CD4-positive, alpha-beta T cell (primary cell): ENCODE measurements around the gene RIPOR2. TPM values are rescaled to one million over a fixed set of nuclear protein-coding genes. Genes with fewer than 3 reads are reported as not detected.

Experiments used
- ATAC-seq: fragments of 200-7000 bp; cut with Tn5 transposase; one replicate; pipeline ENCODE4 v1.10.0; 2022; ENCODE audit warnings: mild to moderate bottlenecking; ENCODE audit not compliant: poor library complexity
- CTCF ChIA-PET: fragments of 350-600 bp; sonication (Branson Sonifier 250); formaldehyde crosslinking; loops from one replicate; lab custom pipeline; 2021; ENCODE audit warnings: antibody characterized with exemption, inconsistent platforms; lab: Charles Lee
- POLR2A ChIA-PET: fragments of 350-600 bp; sonication (Branson Sonifier 250); formaldehyde crosslinking; loops from one replicate; lab custom pipeline; 2021; ENCODE audit warnings: antibody characterized with exemption, inconsistent platforms; lab: Charles Lee
- DNase-seq, 14 experiments: peaks; one replicate each; pipeline ENCODE4 v3.0.0-alpha.2; 2013 to 2020; ENCODE audit warnings: mixed read lengths in 2 of 14
- H3K27ac ChIP-seq, 2 donors: one replicate each; pipeline versions ENCODE4 v1.5.1 to v1.7.0; 2013; ENCODE audit warnings: low read length in 2 of 2, low read depth in 1 of 2, mild to moderate bottlenecking in 1 of 2
- H3K27me3 ChIP-seq, 2 experiments: 1 replicate in 1 of 2; 2 replicates in 1 of 2; pipeline versions ENCODE4 v1.6.1 to v1.7.0; 2013; ENCODE audit warnings: low read length in 2 of 2, control low read depth in 1 of 2, mild to moderate bottlenecking in 1 of 2, moderate library complexity in 1 of 2; ENCODE audit not compliant: insufficient read depth in 2 of 2, control insufficient read depth in 1 of 2
- H3K36me3 ChIP-seq: one replicate; pipeline ENCODE4 v1.6.1; 2013; ENCODE audit warnings: low read length, control low read depth; ENCODE audit not compliant: insufficient read depth
- H3K4me1 ChIP-seq: one replicate; pipeline ENCODE4 v1.6.1; 2013; ENCODE audit warnings: low read length, control low read depth; ENCODE audit not compliant: insufficient read depth
- H3K4me3 ChIP-seq: one replicate; pipeline ENCODE4 v1.5.1; 2013; ENCODE audit warnings: mild to moderate bottlenecking, low read length, moderate library complexity
- H3K9me3 ChIP-seq, 2 experiments: 1 replicate in 1 of 2; 2 replicates in 1 of 2; pipeline versions ENCODE4 v1.6.1 to v1.7.0; 2013; ENCODE audit warnings: low read length in 2 of 2, mild to moderate bottlenecking in 2 of 2, control low read depth in 1 of 2, moderate library complexity in 1 of 2; ENCODE audit not compliant: control insufficient read depth in 1 of 2, insufficient read depth in 1 of 2
- H3K27ac Mint-ChIP-seq: one replicate; pipeline ENCODE4 v1.8.0; 2020; ENCODE audit warnings: mixed read lengths
- H3K27me3 Mint-ChIP-seq: one replicate; pipeline ENCODE4 v1.8.0; 2021; ENCODE audit warnings: mixed read lengths
- H3K36me3 Mint-ChIP-seq: one replicate; pipeline ENCODE4 v1.8.0; 2021; ENCODE audit warnings: low read depth, mixed read lengths
- H3K4me1 Mint-ChIP-seq: one replicate; pipeline ENCODE4 v1.8.0; 2021; ENCODE audit warnings: low read depth, mixed read lengths
- H3K4me3 Mint-ChIP-seq: one replicate; pipeline ENCODE4 v1.8.0; 2020; ENCODE audit warnings: mild to moderate bottlenecking, mixed read lengths
- H3K9me3 Mint-ChIP-seq: one replicate; pipeline ENCODE4 v1.8.0; 2020; ENCODE audit warnings: mixed read lengths
- CTCF ChIP-seq: fragments of 200-600 bp; IDR thresholded peaks from one replicate; pipeline ENCODE4 v1.8.0; 2022; ENCODE audit warnings: antibody characterized with exemption, mild to moderate bottlenecking
- intact Hi-C, 2 experiments: fragments of 100-400 bp; cut with DNase I in 1 of 2; cut with micrococcal nuclease in 1 of 2; formaldehyde crosslinking; loops; one replicate each; pipeline versions ENCODE4 v1.15.1 to v1.9.0; 2023 to 2025; cut with DNase I, micrococcal nuclease
- total RNA-seq, 174 experiments: library from RNA in 2 of 174; stranded (reverse) in 2 of 174; gene quantifications; one replicate each; pipeline ENCODE4 v1.2.3 and lab custom pipeline; 2021 to 2026

Gene RIPOR2
- total RNA-seq, 2 experiments from 2014 or later = 123 to 129 TPM

DNA sequence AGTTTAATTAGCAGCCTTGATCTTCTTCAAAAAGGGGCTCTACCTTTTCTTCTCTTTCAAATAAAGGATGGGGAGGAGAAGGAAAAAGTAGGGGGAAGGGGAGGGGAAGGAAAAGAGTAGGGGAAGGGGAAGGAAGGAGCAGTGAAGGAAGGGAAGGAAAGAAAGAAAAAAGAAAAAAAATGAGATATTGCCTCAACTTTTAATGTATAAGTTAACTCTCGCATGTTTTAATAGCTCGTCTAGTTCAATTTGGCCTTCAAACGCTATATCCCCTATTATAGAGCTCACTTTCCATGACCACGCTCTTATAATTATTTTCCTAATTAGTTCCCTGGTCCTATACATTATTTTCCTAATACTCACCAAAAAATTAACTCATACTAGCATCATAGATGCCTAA lies 11.9 kb upstream of the RIPOR2 start:
- H3K4me1 ChIP-seq = peaks cover 47% of the 10 kb centered on the region
- peaks cover 13% of the 10 kb centered on the region for H3K9me3 Mint-ChIP-seq
- no peak for TF ChIP-seq CTCF

DNA sequence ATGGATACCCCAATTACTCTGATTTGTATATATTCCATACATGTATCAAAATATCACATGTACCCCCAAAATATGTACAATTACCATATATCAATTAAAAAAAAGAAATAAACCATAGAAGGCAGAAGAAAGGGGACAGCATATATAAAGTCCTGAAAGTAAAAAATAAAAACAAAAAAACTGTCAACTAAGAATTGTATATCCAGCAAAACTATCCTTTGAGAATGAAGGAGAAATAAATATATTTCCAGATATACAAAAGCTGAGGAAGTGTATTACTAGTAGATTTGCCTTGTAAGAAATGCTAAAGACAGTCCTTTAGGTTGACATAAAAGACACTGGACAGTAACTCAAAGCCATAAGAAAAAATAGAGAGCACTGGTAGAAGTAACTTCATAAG lies 9.3 kb upstream of the RIPOR2 start:
- H3K9me3 Mint-ChIP-seq = peaks cover 13% of the 10 kb centered on the region
- peaks cover 68% of the 10 kb centered on the region for H3K36me3 Mint-ChIP-seq
- H3K27me3 Mint-ChIP-seq = no peaks in the 10 kb centered on the region
- intact Hi-C loops = no loop called here
- peaks cover 47% of the 10 kb centered on the region for H3K4me1 ChIP-seq
- ATAC-seq (no peak), DNase-seq (no peak)
- peaks cover 6 to 28% of the 10 kb centered on the region in 2 experiments for H3K9me3 ChIP-seq
- H3K27me3 ChIP-seq = no peaks in the 10 kb centered on the region
- H3K27ac ChIP-seq = no peak overlapping the region
- H3K4me3 Mint-ChIP-seq = peak overlapping the region; percentile 51
- POLR2A ChIA-PET = interaction anchor here (1.2 to 2.3 kb wide), 4 partner anchors 9 to 47 kb away, joined by 3 to 18 read pairs (median 6); partner anchors contain the start of gene RIPOR2
- CTCF ChIA-PET = interaction anchor here (0.9 to 3.0 kb wide), 4 partner anchors 9 to 89 kb away, joined by 3 to 9 read pairs (median 4); partner anchors contain the start of gene RIPOR2
- H3K4me3 ChIP-seq = no peak overlapping the region
- H3K36me3 ChIP-seq = peaks cover 25% of the 10 kb centered on the region
- H3K4me1 Mint-ChIP-seq = peaks cover 74% of the 10 kb centered on the region
- H3K27ac Mint-ChIP-seq = peak overlapping the region; percentile 81
- no peak for TF ChIP-seq CTCF

More for the DNA sequence above, 11.9 kb upstream of the RIPOR2 start:
- no peak overlapping the region for H3K27ac ChIP-seq
- ATAC-seq = no peak
- no peaks in the 10 kb centered on the region for H3K27me3 Mint-ChIP-seq
- POLR2A ChIA-PET = interaction anchor here (1.3 to 20.8 kb wide), 4 partner anchors 12 to 90 kb away, joined by 3 to 1043 read pairs (median 130); partner anchors contain the start of gene RIPOR2
- peaks cover 6 to 28% of the 10 kb centered on the region in 2 experiments for H3K9me3 ChIP-seq
- no peak overlapping the region for H3K4me3 ChIP-seq
- H3K4me3 Mint-ChIP-seq = peak overlapping the region; percentile 31
- intact Hi-C loops = no loop called here
- peaks cover 80% of the 10 kb centered on the region for H3K4me1 Mint-ChIP-seq
- no peaks in the 10 kb centered on the region for H3K27me3 ChIP-seq
- H3K36me3 ChIP-seq = peaks cover 25% of the 10 kb centered on the region
- CTCF ChIA-PET = interaction anchor here (7.2 to 11.3 kb wide), 2 partner anchors 11 to 44 kb away, joined by 46 to 98 read pairs; partner anchors contain the start of gene RIPOR2
- no peak for DNase-seq
- peaks cover 57% of the 10 kb centered on the region for H3K36me3 Mint-ChIP-seq
- peak overlapping the region; percentile 91 for H3K27ac Mint-ChIP-seq

- no peak overlapping the region for H3K4me3 Mint-ChIP-seq
- no peak overlapping the region for H3K27ac ChIP-seq
- H3K36me3 ChIP-seq = peaks cover 25% of the 10 kb centered on the region
- DNase-seq = no peak
- intact Hi-C loops = no loop called here
- ATAC-seq = no peak
- peaks cover 6 to 28% of the 10 kb centered on the region in 2 experiments for H3K9me3 ChIP-seq
- H3K27ac Mint-ChIP-seq = peak overlapping the region; percentile 81
- no peak for TF ChIP-seq CTCF
- ChIA-PET CTCF (interaction anchor here (0.8 to 1.6 kb wide), 3 partner anchors 10 to 48 kb away, joined by 3 to 9 read pairs (median 3); no protein-coding TSS in a partner anchor), POLR2A (interaction anchor here (1.2 to 2.3 kb wide), 6 partner anchors 7 to 48 kb away, joined by 3 to 18 read pairs (median 5); partner anchors contain the start of gene RIPOR2)
- H3K4me3 ChIP-seq = no peak overlapping the region
- H3K4me1 ChIP-seq = peaks cover 39% of the 10 kb centered on the region
- peaks cover 13% of the 10 kb centered on the region for H3K9me3 Mint-ChIP-seq
- no peaks in the 10 kb centered on the region for H3K27me3 ChIP-seq
- peaks cover 74% of the 10 kb centered on the region for H3K4me1 Mint-ChIP-seq
- H3K27me3 Mint-ChIP-seq = no peaks in the 10 kb centered on the region
- peaks cover 71% of the 10 kb centered on the region for H3K36me3 Mint-ChIP-seq
These were observed 8.0 kb upstream of the RIPOR2 start for GRCh38 chr6:24943774-24944173.
